K562 (cell line): Measurements from ENCODE around the gene ADGRB2. TPM values are rescaled to one million over a fixed set of nuclear protein-coding genes. Genes with fewer than 3 reads are reported as not detected.
A peak's percentile ranks its signal among the peaks of the same experiment; 100 is the strongest.

Experiments
- E2F3 ChIP-seq: fragments of 250-450 bp; sonication (Bioruptor Pico); IDR thresholded peaks from 2 replicates; pipeline ENCODE4 v1.4.0; 2020; ENCODE audit warnings: mild to moderate bottlenecking
- ELK1 ChIP-seq: sonication (generic); formaldehyde crosslinking; IDR thresholded peaks from 2 replicates; pipeline ENCODE4 v1.8.1; 2022; ENCODE audit warnings: missing genetic modification reagents
- ETV5 ChIP-seq: sonication (generic); formaldehyde crosslinking; IDR thresholded peaks from 2 replicates; pipeline ENCODE4 v1.4.0; 2020; ENCODE audit warnings: low read depth, mild to moderate bottlenecking, missing genetic modification reagents
- FUS ChIP-seq: fragments of 200-400 bp; formaldehyde crosslinking; optimal IDR thresholded peaks from 2 replicates; pipeline ENCODE3; 2017; ENCODE audit warnings: low read depth, low read length
- HMG20A ChIP-seq: fragments of 450-650 bp; formaldehyde crosslinking; conservative IDR thresholded peaks from 2 replicates; pipeline ENCODE4 v1.4.0; 2020; ENCODE audit warnings: mild to moderate bottlenecking, mixed read lengths
- HNRNPLL ChIP-seq: fragments of 200-400 bp; formaldehyde crosslinking; IDR thresholded peaks from 2 replicates; pipeline ENCODE4 v1.6.1; 2017; ENCODE audit warnings: low read length, low read depth, mild to moderate bottlenecking; ENCODE audit not compliant: poor library complexity, severe bottlenecking
- HSF4 ChIP-seq: fragments of 250-450 bp; sonication (Bioruptor Pico); IDR thresholded peaks from 2 replicates; pipeline ENCODE4 v2.1.2; 2022; ENCODE audit warnings: mild to moderate bottlenecking, moderate library complexity, borderline replicate concordance
- KAT7 ChIP-seq: sonication (generic); formaldehyde crosslinking; IDR thresholded peaks from 2 replicates; pipeline ENCODE4 v1.8.0; 2022; ENCODE audit warnings: missing genetic modification reagents, mild to moderate bottlenecking, borderline replicate concordance
- MAFK ChIP-seq: IDR thresholded peaks from 2 replicates; pipeline ENCODE4 v1.6.1; 2011; ENCODE audit warnings: low read length, improper control_type of control experiment
- MIER1 ChIP-seq: fragments of 450-650 bp; IDR thresholded peaks from 2 replicates; pipeline ENCODE4 v1.6.1; 2016; ENCODE audit warnings: antibody characterized with exemption, mild to moderate bottlenecking, low read depth
- NCOA1 ChIP-seq: fragments of 450-650 bp; IDR thresholded peaks from 2 replicates; pipeline ENCODE4 v1.6.1; 2016; ENCODE audit warnings: low read depth
- NR1H2 ChIP-seq: sonication (generic); formaldehyde crosslinking; IDR thresholded peaks from 2 replicates; pipeline ENCODE4 v1.4.0; 2020; ENCODE audit warnings: mild to moderate bottlenecking, missing genetic modification reagents
- SETDB1 ChIP-seq: IDR thresholded peaks from one replicate; pipeline ENCODE4 v1.6.1; 2012; ENCODE audit warnings: low read length, control low read depth, inconsistent platforms
- SRF ChIP-seq, 2 experiments: fragments of 250-450, 450-650 bp in 1 of 2; sonication (Bioruptor Pico) in 1 of 2; sonication (generic) in 1 of 2; formaldehyde crosslinking; IDR thresholded peaks; 2 replicates each; pipeline versions ENCODE4 v1.5.0 to v1.5.1; 2020 to 2022; ENCODE audit warnings: mild to moderate bottlenecking in 1 of 2, missing genetic modification reagents in 1 of 2
- U2AF1 ChIP-seq: fragments of 200-400 bp; formaldehyde crosslinking; optimal IDR thresholded peaks from 2 replicates; pipeline ENCODE3; 2017; ENCODE audit warnings: mild to moderate bottlenecking, low read depth, low read length, moderate library complexity
- ZBTB40 ChIP-seq, 2 experiments: fragments of 450-650 bp in 1 of 2; sonication (generic) in 1 of 2; formaldehyde crosslinking in 1 of 2; IDR thresholded peaks; 2 replicates each; pipeline versions ENCODE4 v1.7.1 to v1.9.0; 2016 to 2022; ENCODE audit warnings: inconsistent platforms in 1 of 2, mild to moderate bottlenecking in 1 of 2, missing genetic modification reagents in 1 of 2
- ZNF24 ChIP-seq: fragments of 450-650 bp; IDR thresholded peaks from 2 replicates; pipeline ENCODE4 v1.6.1; 2016
- ZNF511 ChIP-seq: sonication (generic); formaldehyde crosslinking; IDR thresholded peaks from 2 replicates; pipeline ENCODE4 v1.8.0; 2022; ENCODE audit warnings: mild to moderate bottlenecking, missing genetic modification reagents
- ZNF785 ChIP-seq: fragments of 250-450 bp; sonication (Bioruptor Pico); IDR thresholded peaks from 2 replicates; pipeline ENCODE4 v1.4.0; 2020; ENCODE audit warnings: mild to moderate bottlenecking
- polyA plus RNA-seq, 8 experiments: library from polyadenylated mRNA; depleted of rRNA in 4 of 8; stranded (reverse) in 5 of 8; unstranded in 3 of 8; fragments of >200 nt; fragmentation: Nextera tagmentation in 2 of 8; fragmentation: Illumina TruSeq in 1 of 8; extraction: Ambion mirVana in 2 of 8; extraction: Trizol in 1 of 8; gene quantifications; 2 replicates each; pipeline versions ENCODE4 v1.2.1 to v1.2.3, GENCODE V29; 2011 to 2014; ENCODE audit warnings: inconsistent platforms in 1 of 8, missing spikeins in 1 of 8
- total RNA-seq, 7 experiments: library from RNA; depleted of rRNA in 6 of 7; stranded (reverse); fragments of >200 nt in 6 of 7; fragmentation: Illumina TruSeq in 2 of 7; extraction: Trizol in 2 of 7; gene quantifications; 2 replicates each; pipeline versions ENCODE4 v1.2.1 to v1.2.3, GENCODE V29; 2011 to 2021; ENCODE audit warnings: low replicate concordance in 1 of 7

ADGRB2 gene
- total and polyA plus RNA-seq, 9 of the 15 experiments (the other 6 are each of a cell fraction or from before 2014, with no cell fraction given) = 0.04 to 0.23 (median 0.20) TPM; not detected in 2

- TF ChIP-seq HSF4 (CRISPR knock-in tag) (no peak), E2F3 (no peak), ZNF511 (CRISPR knock-in tag) (no peak; the same call in 1 of the 2 replicates), MIER1 (no peak), HNRNPLL (no peak), NCOA1 (no peak), KAT7 (CRISPR knock-in tag) (no peak), ZNF785 (CRISPR knock-in tag) (no peak), FUS (no peak), HMG20A (CRISPR knock-in tag) (no peak), U2AF1 (no peak), ZBTB40 (IDR thresholded peaks at IDR 0.05) (no peak), ZBTB40 (CRISPR knock-in tag; IDR thresholded peaks at IDR 0.05) (no peak), NR1H2 (no peak; the same call in 1 of the 2 replicates), MAFK (no peak), SRF (CRISPR knock-in tag; IDR thresholded peaks at IDR 0.05) (0 out of 4 replicates have a peak, but pooled peaks of 1 of the 2 experiments have one; percentile 35), SETDB1 (no peak), ELK1 (CRISPR knock-in tag) (no peak), ZNF24 (no peak), ETV5 (CRISPR knock-in tag) (no peak)
Observed at GRCh38 chr1:31781138-31781755, 17.1 kb upstream of the ADGRB2 start (continued).
